ENCODE measurements around the gene HOXD11. TPM values are rescaled to one million over a fixed set of nuclear protein-coding genes. Genes with fewer than 3 reads are reported as not detected.

Gene HOXD11
- total RNA-seq, 1 donor from 2014 or later = not detected

GRCh38 chr2:176091329-176092258, 15.5 kb upstream of the HOXD11 start:
- peak; percentile 39 for DNase-seq (ENCODE audit: low spot score)
- intact Hi-C loops (cut with DNase I) = no loop called here

- intact Hi-C loops (cut with DNase I) = no loop called here
- peak; percentile 69 for DNase-seq (ENCODE audit: low spot score)
Observed at GRCh38 chr2:176092270-176093144, 14.6 kb upstream of the HOXD11 start, which contains the start of gene HOXD13. Gene HOXD13, plus strand, starts transcription at chr2:176092721. Its CDS starts 170 bp downstream, at chr2:176092891.

GRCh38 chr2:176093145-176093897, 13.8 kb upstream of the HOXD11 start:
- intact Hi-C loops (cut with DNase I) = no loop called here
- DNase-seq (ENCODE audit: low spot score) = peak; percentile 53

- DNase-seq (ENCODE audit: low spot score) = no peak
- intact Hi-C loops (cut with DNase I) = no loop called here
Observed at GRCh38 chr2:176093898-176094249, 13.2 kb upstream of the HOXD11 start.

- no peak for DNase-seq (ENCODE audit: low spot score)
- intact Hi-C loops (cut with DNase I) = no loop called here
Observed at GRCh38 chr2:176094349-176094748, 12.7 kb upstream of the HOXD11 start.

GRCh38 chr2:176095421-176095820, 11.7 kb upstream of the HOXD11 start:
- intact Hi-C loops (cut with DNase I) = loop anchor here (5.0 kb wide), 1 partner anchor 843 kb away; no protein-coding TSS in a partner anchor
- no peak for DNase-seq (ENCODE audit: low spot score)

GRCh38 chr2:176096243-176096985, 10.7 kb upstream of the HOXD11 start:
- no peak for DNase-seq (ENCODE audit: low spot score)
- intact Hi-C loops (cut with DNase I) = loop anchor here (5.0 kb wide), 1 partner anchor 844 kb away; no protein-coding TSS in a partner anchor

- DNase-seq (ENCODE audit: low spot score) = no peak
- intact Hi-C loops (cut with DNase I) = loop anchor here (5.0 kb wide), 1 partner anchor 845 kb away; no protein-coding TSS in a partner anchor
Observed at GRCh38 chr2:176096986-176097819, 9.9 kb upstream of the HOXD11 start.

GRCh38 chr2:176097820-176098365, 9.2 kb upstream of the HOXD11 start:
- intact Hi-C loops (cut with DNase I) = loop anchor here (5.0 kb wide), 1 partner anchor 846 kb away; no protein-coding TSS in a partner anchor
- DNase-seq (ENCODE audit: low spot score) = no peak

GRCh38 chr2:176098366-176099158, 8.5 kb upstream of the HOXD11 start:
- no peak for DNase-seq (ENCODE audit: low spot score)
- intact Hi-C loops (cut with DNase I) = loop anchor here (5.0 kb wide), 1 partner anchor 846 kb away; no protein-coding TSS in a partner anchor

- intact Hi-C loops (cut with DNase I) = loop anchor here (5.0 kb wide), 1 partner anchor 847 kb away; no protein-coding TSS in a partner anchor
Observed at GRCh38 chr2:176099159-176099727, 7.8 kb upstream of the HOXD11 start.

GRCh38 chr2:176099728-176100546, 7.1 kb upstream of the HOXD11 start, which contains the start of gene HOXD12:
Gene HOXD12, plus strand, starts transcription at chr2:176099795. Its CDS starts 7 bp downstream, at chr2:176099802.
- no peak for DNase-seq (ENCODE audit: low spot score)
- intact Hi-C loops (cut with DNase I) = loop anchor here (5.0 kb wide), 1 partner anchor 848 kb away; no protein-coding TSS in a partner anchor

More at GRCh38 chr2:176099159-176099727, 7.8 kb upstream of the HOXD11 start:
- no peak for DNase-seq (ENCODE audit: low spot score)

GRCh38 chr2:176100547-176101140, 6.4 kb upstream of the HOXD11 start:
- DNase-seq (ENCODE audit: low spot score) = no peak
- intact Hi-C loops (cut with DNase I) = no loop called here

GRCh38 chr2:176101216-176101830, 5.8 kb upstream of the HOXD11 start:
- intact Hi-C loops (cut with DNase I) = no loop called here
- no peak for DNase-seq (ENCODE audit: low spot score)
